ENCODE data around the gene PICALM. TPM values are rescaled to one million over a fixed set of nuclear protein-coding genes. Genes with fewer than 3 reads are reported as not detected.

Gene PICALM
- total RNA-seq, 1 donor from 2014 or later: 150 TPM

DNA sequence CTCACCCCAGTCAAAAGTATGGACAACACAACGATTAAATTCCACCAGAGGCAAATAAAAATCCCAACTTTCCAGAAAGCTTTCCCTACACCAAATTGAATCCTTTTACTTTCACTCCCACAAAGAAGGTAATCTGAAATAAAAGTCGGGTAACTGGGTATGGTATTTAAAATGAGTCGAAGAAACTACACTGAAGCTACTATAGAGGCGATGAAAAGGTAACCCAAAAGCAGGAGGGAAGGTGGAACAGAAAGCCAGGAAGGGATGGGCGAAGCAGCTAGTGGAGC is 1.1 kb downstream of the PICALM start:
- peak overlapping the region; percentile 100 for H3K4me3 Mint-ChIP-seq
- TF ChIP-seq, protein P1, sequence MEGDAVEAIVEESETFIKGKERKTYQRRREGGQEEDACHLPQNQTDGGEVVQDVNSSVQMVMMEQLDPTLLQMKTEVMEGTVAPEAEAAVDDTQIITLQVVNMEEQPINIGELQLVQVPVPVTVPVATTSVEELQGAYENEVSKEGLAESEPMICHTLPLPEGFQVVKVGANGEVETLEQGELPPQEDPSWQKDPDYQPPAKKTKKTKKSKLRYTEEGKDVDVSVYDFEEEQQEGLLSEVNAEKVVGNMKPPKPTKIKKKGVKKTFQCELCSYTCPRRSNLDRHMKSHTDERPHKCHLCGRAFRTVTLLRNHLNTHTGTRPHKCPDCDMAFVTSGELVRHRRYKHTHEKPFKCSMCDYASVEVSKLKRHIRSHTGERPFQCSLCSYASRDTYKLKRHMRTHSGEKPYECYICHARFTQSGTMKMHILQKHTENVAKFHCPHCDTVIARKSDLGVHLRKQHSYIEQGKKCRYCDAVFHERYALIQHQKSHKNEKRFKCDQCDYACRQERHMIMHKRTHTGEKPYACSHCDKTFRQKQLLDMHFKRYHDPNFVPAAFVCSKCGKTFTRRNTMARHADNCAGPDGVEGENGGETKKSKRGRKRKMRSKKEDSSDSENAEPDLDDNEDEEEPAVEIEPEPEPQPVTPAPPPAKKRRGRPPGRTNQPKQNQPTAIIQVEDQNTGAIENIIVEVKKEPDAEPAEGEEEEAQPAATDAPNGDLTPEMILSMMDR (IDR thresholded peaks at IDR 0.05; ENCODE audit: unreplicated experiment): no peak
- H3K27me3 Mint-ChIP-seq (ENCODE audit: low read depth): no peaks in the 10 kb centered on the region
- peaks cover 44% of the 10 kb centered on the region for H3K4me1 Mint-ChIP-seq
- H3K9me3 Mint-ChIP-seq: no peaks in the 10 kb centered on the region
- H3K36me3 Mint-ChIP-seq: no peaks in the 10 kb centered on the region
- H3K27ac Mint-ChIP-seq: peak overlapping the region; percentile 99
- DNase-seq (ENCODE audit: low spot score in 2 of 2, unreplicated experiment in 2 of 2): no peak

DNA sequence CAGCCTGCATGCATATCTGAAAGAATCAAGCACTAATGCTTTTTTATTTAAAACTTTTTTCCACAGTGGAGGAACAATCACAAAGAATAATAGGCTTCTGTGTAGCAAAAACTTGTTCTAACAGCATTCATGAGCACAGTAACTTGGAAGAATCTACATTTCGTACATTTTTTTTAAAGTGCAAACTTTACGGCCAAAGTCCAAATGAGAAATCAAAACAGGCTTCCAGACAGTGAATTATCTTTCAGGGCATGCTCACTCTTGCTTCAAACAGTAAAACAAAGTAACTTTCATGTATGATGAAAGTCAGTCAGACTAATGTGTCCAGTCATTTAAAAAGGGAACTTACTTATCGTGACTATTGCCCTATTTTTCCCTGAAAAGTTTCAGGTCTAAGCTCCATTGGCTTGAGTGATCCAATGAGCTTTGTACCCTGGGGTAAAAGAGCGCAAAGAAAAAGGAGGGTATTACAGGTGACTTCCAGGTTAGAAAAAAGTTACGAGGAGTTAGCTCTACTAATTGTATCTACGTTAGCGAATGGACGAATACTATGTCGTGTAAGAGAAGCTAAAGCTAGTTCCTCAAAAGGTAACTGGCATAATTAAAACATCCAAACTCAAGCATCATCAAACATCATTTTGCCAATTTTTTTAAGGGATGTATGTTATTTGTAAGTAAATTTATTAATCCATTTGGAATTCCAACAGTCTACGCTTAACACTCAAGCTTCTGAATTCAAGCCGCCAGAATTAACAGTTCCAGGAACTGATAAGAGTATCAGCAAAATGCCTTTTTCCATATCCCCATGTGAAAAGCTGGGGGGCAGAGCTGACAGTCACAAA is 1.7 kb downstream of the PICALM start:
- H3K4me3 Mint-ChIP-seq: peak overlapping the region; percentile 100
- H3K9me3 Mint-ChIP-seq: no peaks in the 10 kb centered on the region
- peak overlapping the region; percentile 99 for H3K27ac Mint-ChIP-seq
- DNase-seq (ENCODE audit: low spot score in 2 of 2, unreplicated experiment in 2 of 2): no peak
- TF ChIP-seq, protein P1 (IDR thresholded peaks at IDR 0.05; ENCODE audit: unreplicated experiment): no peak
- peaks cover 47% of the 10 kb centered on the region for H3K4me1 Mint-ChIP-seq
- no peaks in the 10 kb centered on the region for H3K27me3 Mint-ChIP-seq (ENCODE audit: low read depth)
- no peaks in the 10 kb centered on the region for H3K36me3 Mint-ChIP-seq

DNA sequence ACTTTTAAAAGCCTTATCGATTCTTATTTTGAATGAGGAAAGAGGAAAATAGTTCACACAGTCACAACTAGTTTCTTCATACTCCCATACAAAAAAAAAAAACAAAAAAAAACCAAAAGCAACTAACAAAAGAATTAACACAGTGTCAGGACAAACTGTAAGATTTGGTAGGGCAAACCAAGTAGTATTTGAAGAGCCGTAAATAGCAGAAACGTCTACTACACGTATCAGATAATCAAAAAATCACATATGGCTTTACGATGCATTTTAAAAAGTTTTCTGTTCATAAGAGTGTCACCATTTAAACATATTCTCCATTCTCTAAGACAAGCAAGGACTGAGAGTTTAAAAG is 2.3 kb downstream of the PICALM start:
- H3K36me3 Mint-ChIP-seq: peaks cover 3% of the 10 kb centered on the region
- peaks cover 4% of the 10 kb centered on the region for H3K9me3 Mint-ChIP-seq
- no peak for DNase-seq (ENCODE audit: low spot score in 2 of 2, unreplicated experiment in 2 of 2)
- TF ChIP-seq, protein P1 (IDR thresholded peaks at IDR 0.05; ENCODE audit: unreplicated experiment): no peak
- H3K4me3 Mint-ChIP-seq: peak overlapping the region; percentile 100
- peak overlapping the region; percentile 99 for H3K27ac Mint-ChIP-seq
- peaks cover 50% of the 10 kb centered on the region for H3K4me1 Mint-ChIP-seq
- no peaks in the 10 kb centered on the region for H3K27me3 Mint-ChIP-seq (ENCODE audit: low read depth)

DNA sequence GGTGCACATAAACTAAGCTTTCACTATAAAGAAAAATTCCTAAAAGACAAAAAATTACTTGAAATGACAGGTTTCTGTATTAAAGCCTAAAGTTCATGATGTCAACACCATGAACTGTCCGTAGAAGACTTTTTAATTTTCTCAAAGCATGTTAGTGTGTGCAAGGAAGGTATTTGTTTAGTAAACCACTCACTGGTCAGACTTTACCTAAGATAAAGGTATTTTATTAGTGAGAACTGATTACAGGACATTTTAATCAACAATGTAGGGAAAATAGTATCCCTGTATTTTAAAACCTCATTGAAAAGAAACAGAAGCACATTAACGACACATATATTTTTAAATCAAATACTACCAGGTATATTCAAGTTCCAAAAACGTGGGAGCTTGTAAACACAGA is 2.9 kb downstream of the PICALM start:
- TF ChIP-seq, protein P1 (IDR thresholded peaks at IDR 0.05; ENCODE audit: unreplicated experiment): no peak
- Mint-ChIP-seq H3K4me1 (peaks cover 50% of the 10 kb centered on the region), H3K27me3 (ENCODE audit: low read depth) (no peaks in the 10 kb centered on the region), H3K27ac (peak overlapping the region; percentile 99), H3K4me3 (peak overlapping the region; percentile 100), H3K36me3 (peaks cover 3% of the 10 kb centered on the region), H3K9me3 (peaks cover 10% of the 10 kb centered on the region)
- no peak for DNase-seq (ENCODE audit: low spot score in 2 of 2, unreplicated experiment in 2 of 2)

DNA sequence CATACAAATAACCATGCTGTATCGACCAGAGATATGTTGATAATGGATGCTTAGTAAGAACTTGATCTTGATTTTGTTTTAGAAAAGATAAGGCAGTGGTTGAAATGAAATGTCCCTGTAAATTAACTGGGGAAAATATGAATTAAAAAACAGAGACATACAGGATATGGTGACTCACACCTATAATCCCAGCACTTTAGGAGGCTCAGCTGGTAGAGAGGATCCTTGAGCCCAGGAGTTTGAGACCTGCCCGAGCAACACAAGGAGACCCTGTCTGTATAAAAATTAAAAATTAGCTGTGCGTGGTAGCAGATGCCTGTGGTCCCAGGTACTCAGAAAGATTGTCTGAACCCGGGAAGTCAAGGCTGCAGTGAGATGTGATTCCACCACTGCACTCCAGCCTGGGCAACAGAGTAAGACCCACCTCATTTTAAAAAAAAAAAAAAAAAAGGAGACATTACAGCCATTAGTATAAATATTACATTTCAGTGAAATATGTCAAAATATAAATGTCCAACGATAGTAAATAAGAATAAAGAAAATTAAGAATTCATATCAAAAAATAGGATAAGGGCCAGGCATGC is 4.6 kb downstream of the PICALM start:
- Mint-ChIP-seq H3K27me3 (ENCODE audit: low read depth) (no peaks in the 10 kb centered on the region), H3K9me3 (peaks cover 10% of the 10 kb centered on the region), H3K27ac (peak overlapping the region; percentile 70), H3K4me1 (peaks cover 38% of the 10 kb centered on the region), H3K36me3 (peaks cover 3% of the 10 kb centered on the region), H3K4me3 (no peak overlapping the region)
- TF ChIP-seq, protein P1 (IDR thresholded peaks at IDR 0.05; ENCODE audit: unreplicated experiment): no peak
- no peak for DNase-seq (ENCODE audit: low spot score in 2 of 2, unreplicated experiment in 2 of 2)

All from mesothelial cell of epicardium (in vitro differentiated cells).